K562 (cell line): Measurements from ENCODE around the gene ACSBG1. TPM values are rescaled to one million over a fixed set of nuclear protein-coding genes. Genes with fewer than 3 reads are reported as not detected.

Experiments used
- ATAC-seq: fragments of 200-7000 bp; cut with Tn5 transposase; 3 replicates; pipeline ENCODE4 v1.9.1; 2020; ENCODE audit warnings: moderate library complexity
- BruUV-seq: library from RNA; stranded (reverse); fragments of 400-500 nt; replicated peaks from 2 replicates; lab custom pipeline; 2021; lab: Mats Ljungman, UMichigan
- CTCF ChIA-PET: fragments of 300-600 bp; formaldehyde crosslinking; extraction: SDS; loops from one replicate; lab custom pipeline; 2021; ENCODE audit warnings: low intra/inter-chr PET ratio; lab: Yijun Ruan, JAX
- POLR2A ChIA-PET: fragments of 300-600, 350-650 bp; sonication (Branson Sonifier 250); formaldehyde crosslinking; extraction: SDS; loops from one replicate; lab custom pipeline; 2021; ENCODE audit warnings: antibody characterized with exemption, inconsistent platforms; lab: Yijun Ruan, JAX
- DNase-seq, 4 experiments: peaks; one replicate each; pipeline versions ENCODE4 v3.0.0 to v3.0.0-alpha.2; 2011 to 2018; ENCODE audit warnings: low spot score in 3 of 4, mixed read lengths in 3 of 4; ENCODE audit errors: extremely low read depth in 1 of 4
- FAIRE-seq: peaks from 2 replicates; lab custom pipeline; 2011; peaks lifted over from hg19 to GRCh38; lab: Jason Lieb, UNC
- H2AFZ ChIP-seq: 2 replicates; pipeline ENCODE4 v1.6.0; 2011; ENCODE audit warnings: low read depth, low read length, control low read depth, inconsistent platforms
- H3K27ac ChIP-seq: fragments of 200-600 bp; 3 replicates; pipeline ENCODE4 v1.8.0; 2011; ENCODE audit warnings: low read depth, mild to moderate bottlenecking, control low read depth, inconsistent platforms, low read length, moderate library complexity, mixed read lengths; ENCODE audit errors: extremely low read depth
- H3K27me3 ChIP-seq, 2 experiments: fragments of 300-600 bp in 1 of 2; 2 replicates in 1 of 2; 3 replicates in 1 of 2; pipeline versions ENCODE4 v1.6.0 to v1.8.0; 2011; ENCODE audit warnings: inconsistent platforms in 2 of 2, low read length in 2 of 2, mild to moderate bottlenecking in 1 of 2, mixed read lengths in 1 of 2, moderate library complexity in 1 of 2; ENCODE audit not compliant: control insufficient read depth in 2 of 2, insufficient read depth in 2 of 2
- H3K36me3 ChIP-seq: fragments of 300-600 bp; 3 replicates; pipeline ENCODE4 v1.8.0; 2011; ENCODE audit warnings: mild to moderate bottlenecking, low read length, inconsistent platforms; ENCODE audit not compliant: control insufficient read depth, insufficient read depth
- H3K4me1 ChIP-seq, 2 experiments: fragments of 200-600 bp in 1 of 2; replicated peaks in 1 of 2; 2 replicates in 1 of 2; 3 replicates in 1 of 2; pipeline versions ENCODE4 v1.5.1 to v1.8.0; 2011; ENCODE audit warnings: inconsistent platforms in 2 of 2, low read length in 2 of 2, mild to moderate bottlenecking in 1 of 2, mixed read lengths in 1 of 2, moderate library complexity in 1 of 2; ENCODE audit not compliant: control insufficient read depth in 2 of 2, insufficient read depth in 2 of 2
- H3K4me2 ChIP-seq: 2 replicates; pipeline ENCODE4 v1.6.1; 2011; ENCODE audit warnings: low read length, control low read depth, inconsistent platforms, mixed read lengths; ENCODE audit not compliant: insufficient read depth
- H3K4me3 ChIP-seq: fragments of 200-600 bp; sonication (generic), shearing (Covaris generic); 2 replicates; pipeline ENCODE4 v1.5.1; 2016; ENCODE audit warnings: control low read depth, inconsistent platforms
- H3K79me2 ChIP-seq: fragments of 200-600 bp; 3 replicates; pipeline ENCODE4 v1.8.0; 2011; ENCODE audit warnings: low read length, inconsistent platforms; ENCODE audit not compliant: control insufficient read depth, insufficient read depth
- H3K9ac ChIP-seq, 2 experiments: 2 replicates each; pipeline versions ENCODE4 v1.6.0 to v1.6.1; 2011; ENCODE audit warnings: low read depth in 2 of 2, low read length in 2 of 2, control low read depth in 1 of 2, inconsistent platforms in 1 of 2, mild to moderate bottlenecking in 1 of 2, mixed read lengths in 1 of 2; ENCODE audit not compliant: insufficient read depth in 1 of 2
- H3K9me1 ChIP-seq: one replicate; pipeline ENCODE4 v1.6.0; 2011; ENCODE audit warnings: inconsistent platforms, mild to moderate bottlenecking, low read length, moderate library complexity; ENCODE audit not compliant: control insufficient read depth, insufficient read depth
- H3K9me3 ChIP-seq: replicated peaks from 2 replicates; pipeline ENCODE4 v1.5.1; 2011; ENCODE audit warnings: low read depth, low read length, inconsistent platforms; ENCODE audit not compliant: control insufficient read depth, insufficient read depth
- H4K20me1 ChIP-seq: replicated peaks from 2 replicates; pipeline ENCODE4 v1.6.1; 2011; ENCODE audit warnings: low read length, inconsistent platforms, mixed read lengths; ENCODE audit not compliant: control insufficient read depth, insufficient read depth
- SPI1 ChIP-seq: IDR thresholded peaks from 2 replicates; pipeline ENCODE4 v1.6.1; 2011; ENCODE audit warnings: low read depth, low read length, control low read depth, borderline replicate concordance
- TFAP4 ChIP-seq: sonication (generic); formaldehyde crosslinking; IDR thresholded peaks from 2 replicates; pipeline ENCODE4 v1.8.0; 2022; ENCODE audit warnings: missing genetic modification reagents, mild to moderate bottlenecking, moderate library complexity, borderline replicate concordance
- ZNF75A ChIP-seq: fragments of 450-650 bp; formaldehyde crosslinking; IDR thresholded peaks from 2 replicates; pipeline ENCODE4 v1.4.0; 2020; ENCODE audit warnings: mild to moderate bottlenecking
- WGBS: fragments of 100-300 bp; shearing (Covaris generic); methylation state at CpG from one replicate; pipeline ENCODE4 v1.1.6; 2016; ENCODE audit warnings: low coverage, mixed read lengths; ENCODE audit not compliant: insufficient coverage; ENCODE audit errors: missing lambda C conversion rate; 5-methylcytosine and 5-hydroxymethylcytosine counted together
- in situ Hi-C: fragments of 300-500 bp; cut with MboI; formaldehyde crosslinking; loops from 4 replicates; pipeline ENCODE4 v1.15.0; 2018; ENCODE audit warnings: inconsistent platforms, mixed read lengths
- intact Hi-C: fragments of 100-400 bp; cut with micrococcal nuclease; formaldehyde crosslinking; loops from 2 replicates; pipeline ENCODE4 v1.14.2; 2022
- polyA plus RNA-seq, 8 experiments: library from polyadenylated mRNA; depleted of rRNA in 4 of 8; stranded (reverse) in 5 of 8; unstranded in 3 of 8; fragments of >200 nt; fragmentation: Nextera tagmentation in 2 of 8; fragmentation: Illumina TruSeq in 1 of 8; extraction: Ambion mirVana in 2 of 8; extraction: Trizol in 1 of 8; gene quantifications; 2 replicates each; pipeline versions ENCODE4 v1.2.1 to v1.2.3, GENCODE V29; 2011 to 2014; ENCODE audit warnings: inconsistent platforms in 1 of 8, missing spikeins in 1 of 8
- total RNA-seq, 7 experiments: library from RNA; depleted of rRNA in 6 of 7; stranded (reverse); fragments of >200 nt in 6 of 7; fragmentation: Illumina TruSeq in 2 of 7; extraction: Trizol in 2 of 7; gene quantifications; 2 replicates each; pipeline versions ENCODE4 v1.2.1 to v1.2.3, GENCODE V29; 2011 to 2021; ENCODE audit warnings: low replicate concordance in 1 of 7
- TF ChIP-seq, protein P1 (sequence below): fragments of 150-350 bp; IDR thresholded peaks from 2 replicates; pipeline ENCODE4 v1.6.1; 2014; ENCODE audit warnings: low read depth, mild to moderate bottlenecking, low read length, borderline replicate concordance

Gene ACSBG1
- total and polyA plus RNA-seq, 9 of the 15 experiments (the other 6 are each of a cell fraction or from before 2014, with no cell fraction given): 0.36 to 6.4 (median 2.5) TPM

- POLR2A ChIA-PET: interaction anchor here (0.7 to 1.6 kb wide), 3 partner anchors 9 to 120 kb away, joined by 3 to 4 read pairs (median 4); no protein-coding TSS in a partner anchor
- Histone ChIP-seq H3K4me2 (no peak overlapping the region), H3K9ac (peak overlapping the region in 1 of 2 experiments; percentile 61; a peak in 2 of 4 replicates), H3K79me2 (no peaks in the 10 kb centered on the region), H3K27me3 (peaks cover 16 to 20% of the 10 kb centered on the region in 2 experiments; a peak in 4 of 5 replicates), H3K4me1 (peaks cover 0 to 16% of the 10 kb centered on the region in 2 experiments; a peak in 2 of 5 replicates), H3K9me3 (no peaks in the 10 kb centered on the region), H3K9me1 (no peaks in the 10 kb centered on the region), H3K4me3 (no peak overlapping the region), H3K36me3 (no peaks in the 10 kb centered on the region), H2AFZ (no peak overlapping the region), H4K20me1 (no peaks in the 10 kb centered on the region), H3K27ac (no peak overlapping the region)
- no TSS peak for BruUV-seq
- ATAC-seq (no peak; the same call in 2 of the 3 replicates), FAIRE-seq (no peak), DNase-seq (no peak)
- intact Hi-C loops (no loop called here), in situ Hi-C loops (no loop called here)
- TF ChIP-seq TFAP4 (CRISPR knock-in tag): peak; percentile 62; the same call in 1 of the 2 replicates
- TF ChIP-seq SPI1: peak; percentile 57; the same call in 1 of the 2 replicates
- TF ChIP-seq ZNF75A (CRISPR knock-in tag): peak; percentile 57; the same call in 1 of the 2 replicates
- TF ChIP-seq, protein P1, sequence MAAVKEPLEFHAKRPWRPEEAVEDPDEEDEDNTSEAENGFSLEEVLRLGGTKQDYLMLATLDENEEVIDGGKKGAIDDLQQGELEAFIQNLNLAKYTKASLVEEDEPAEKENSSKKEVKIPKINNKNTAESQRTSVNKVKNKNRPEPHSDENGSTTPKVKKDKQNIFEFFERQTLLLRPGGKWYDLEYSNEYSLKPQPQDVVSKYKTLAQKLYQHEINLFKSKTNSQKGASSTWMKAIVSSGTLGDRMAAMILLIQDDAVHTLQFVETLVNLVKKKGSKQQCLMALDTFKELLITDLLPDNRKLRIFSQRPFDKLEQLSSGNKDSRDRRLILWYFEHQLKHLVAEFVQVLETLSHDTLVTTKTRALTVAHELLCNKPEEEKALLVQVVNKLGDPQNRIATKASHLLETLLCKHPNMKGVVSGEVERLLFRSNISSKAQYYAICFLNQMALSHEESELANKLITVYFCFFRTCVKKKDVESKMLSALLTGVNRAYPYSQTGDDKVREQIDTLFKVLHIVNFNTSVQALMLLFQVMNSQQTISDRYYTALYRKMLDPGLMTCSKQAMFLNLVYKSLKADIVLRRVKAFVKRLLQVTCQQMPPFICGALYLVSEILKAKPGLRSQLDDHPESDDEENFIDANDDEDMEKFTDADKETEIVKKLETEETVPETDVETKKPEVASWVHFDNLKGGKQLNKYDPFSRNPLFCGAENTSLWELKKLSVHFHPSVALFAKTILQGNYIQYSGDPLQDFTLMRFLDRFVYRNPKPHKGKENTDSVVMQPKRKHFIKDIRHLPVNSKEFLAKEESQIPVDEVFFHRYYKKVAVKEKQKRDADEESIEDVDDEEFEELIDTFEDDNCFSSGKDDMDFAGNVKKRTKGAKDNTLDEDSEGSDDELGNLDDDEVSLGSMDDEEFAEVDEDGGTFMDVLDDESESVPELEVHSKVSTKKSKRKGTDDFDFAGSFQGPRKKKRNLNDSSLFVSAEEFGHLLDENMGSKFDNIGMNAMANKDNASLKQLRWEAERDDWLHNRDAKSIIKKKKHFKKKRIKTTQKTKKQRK: no peak
- 5% methylated on average over 14 of the region's 14 CpGs for WGBS
- CTCF ChIA-PET: no interaction called here
Observed at GRCh38 chr15:78203346-78204225, 30.8 kb downstream of the ACSBG1 start.
